Measurements from ENCODE around the gene OR52B6.

- no peak for TF ChIP-seq MAX (IDR thresholded peaks at IDR 0.05)
- no peak for TF ChIP-seq CTCF (IDR thresholded peaks at IDR 0.05; ENCODE audit: low read depth, low read length, missing input control)
- TF ChIP-seq HNF4A (conservative IDR thresholded peaks at IDR 0.05), result no peak
- TF ChIP-seq RXRA (IDR thresholded peaks at IDR 0.05), result no peak
These were observed 38.1 kb downstream of the OR52B6 start for GRCh38 chr11:5618807-5619206.

Data from liver (tissue), 3 donors.